Umbilical cord (tissue), 2 donors: ENCODE data around the gene NFATC2. TPM values are rescaled to one million over a fixed set of nuclear protein-coding genes. Genes with fewer than 3 reads are reported as not detected.

Experiments used
- DNase-seq: peaks from one replicate; pipeline ENCODE4 v3.0.0-alpha.2; 2015; ENCODE audit warnings: low spot score
- total RNA-seq: library from RNA; depleted of rRNA; stranded (reverse); fragments of >200 nt; gene quantifications from one replicate; pipeline ENCODE4 v1.2.3, GENCODE V29; 2014; ENCODE audit warnings: low replicate concordance; ENCODE audit not compliant: insufficient read depth

Gene NFATC2
- total RNA-seq, 1 donor from 2014 or later = 14.7 TPM

- DNase-seq = no peak
Measured at GRCh38 chr20:51337126-51337805, 205.3 kb downstream of the NFATC2 start.

Other genes with a start within 250 kb of the NFATC2 start
- 19.3 TPM for gene ATP9A, start 225.7 kb upstream of the NFATC2 start, total RNA-seq